ENCODE results near the gene SOX6. TPM values are rescaled to one million over a fixed set of nuclear protein-coding genes. Genes with fewer than 3 reads are reported as not detected.
"Not testable (repeated sequence)": the region's sequence is repeated elsewhere in the genome, so short reads cannot be mapped to it uniquely, and the experiment has no call there.

Gene SOX6
- total and polyA plus RNA-seq, 2 donors (not counting 1 experiment from before 2014, with no cell fraction given), result 3.0 to 5.1 TPM

- no peaks in the 10 kb centered on the region for H4K20me1 ChIP-seq (ENCODE audit: control insufficient read depth, extremely low read depth, insufficient read depth, low read length)
Measured at GRCh38 chr11:15927196-15927863, 429.0 kb downstream of the SOX6 start.

GRCh38 chr11:15926071-15926470 lies 430.3 kb downstream of the SOX6 start:
- Histone ChIP-seq H3K36me3 (ENCODE audit: control insufficient read depth, insufficient read depth, low read length) (no peaks in the 10 kb centered on the region), H3K27ac (ENCODE audit: insufficient read depth, low read length) (no peak overlapping the region), H3K9ac (ENCODE audit: insufficient read depth, low read length) (no peak overlapping the region), H4K20me1 (ENCODE audit: control insufficient read depth, extremely low read depth, insufficient read depth, low read length) (no peaks in the 10 kb centered on the region), H3K27me3 (ENCODE audit: control insufficient read depth, insufficient read depth, low read length) (no peaks in the 10 kb centered on the region), H3K79me2 (ENCODE audit: control insufficient read depth, insufficient read depth, low read length) (no peaks in the 10 kb centered on the region), H3K4me2 (ENCODE audit: extremely low read depth, insufficient read depth, low read length) (no peak overlapping the region), H2AFZ (ENCODE audit: low read length) (no peak overlapping the region), H3K4me1 (ENCODE audit: control insufficient read depth, extremely low read depth, insufficient read depth, low read length) (no peaks in the 10 kb centered on the region), H3K4me3 (replicated peaks in 1 of 4; ENCODE audit: control extremely low read depth in 1 of 4, insufficient read depth in 1 of 4, low read depth in 3 of 4, low read length in 4 of 4) (no peak overlapping the region), H3K9me3 (ENCODE audit: control insufficient read depth, insufficient read depth, low read depth, low read length) (no peaks in the 10 kb centered on the region)
- no peak for DNase-seq (ENCODE audit: low read depth in 2 of 2)
- TF ChIP-seq CTCF (conservative IDR thresholded peaks at IDR 0.05 in 1 of 2, IDR thresholded peaks at IDR 0.05 in 1 of 2; ENCODE audit: low read depth in 1 of 2, low read length in 2 of 2) (no peak), EZH2 (IDR thresholded peaks at IDR 0.05; ENCODE audit: low read length, missing control alignments) (no peak)

More at GRCh38 chr11:15927196-15927863, 429.0 kb downstream of the SOX6 start:
- no peak for DNase-seq (ENCODE audit: low read depth in 2 of 2)
- no peaks in the 10 kb centered on the region for H3K79me2 ChIP-seq (ENCODE audit: control insufficient read depth, insufficient read depth, low read length)
- H3K27ac ChIP-seq (ENCODE audit: insufficient read depth, low read length), result no peak overlapping the region
- H3K27me3 ChIP-seq (ENCODE audit: control insufficient read depth, insufficient read depth, low read length), result no peaks in the 10 kb centered on the region
- no peaks in the 10 kb centered on the region for H3K9me3 ChIP-seq (ENCODE audit: control insufficient read depth, insufficient read depth, low read depth, low read length)
- no peaks in the 10 kb centered on the region for H3K4me1 ChIP-seq (ENCODE audit: control insufficient read depth, extremely low read depth, insufficient read depth, low read length)
- H2AFZ ChIP-seq (ENCODE audit: low read length), result no peak overlapping the region
- TF ChIP-seq EZH2 (IDR thresholded peaks at IDR 0.05; ENCODE audit: low read length, missing control alignments) (no peak), CTCF (conservative IDR thresholded peaks at IDR 0.05 in 1 of 2, IDR thresholded peaks at IDR 0.05 in 1 of 2; ENCODE audit: low read depth in 1 of 2, low read length in 2 of 2) (no peak)
- no peak overlapping the region for H3K4me2 ChIP-seq (ENCODE audit: extremely low read depth, insufficient read depth, low read length)
- H3K36me3 ChIP-seq (ENCODE audit: control insufficient read depth, insufficient read depth, low read length), result no peaks in the 10 kb centered on the region
- H3K4me3 ChIP-seq (replicated peaks in 1 of 4; ENCODE audit: control extremely low read depth in 1 of 4, insufficient read depth in 1 of 4, low read depth in 3 of 4, low read length in 4 of 4), result no peak overlapping the region
- no peak overlapping the region for H3K9ac ChIP-seq (ENCODE audit: insufficient read depth, low read length)

GRCh38 chr11:15923183-15923582 lies 433.2 kb downstream of the SOX6 start:
- Histone ChIP-seq H3K9me3 (ENCODE audit: control insufficient read depth, insufficient read depth, low read depth, low read length) (no peaks in the 10 kb centered on the region), H3K9ac (ENCODE audit: insufficient read depth, low read length) (no peak overlapping the region), H3K27me3 (ENCODE audit: control insufficient read depth, insufficient read depth, low read length) (no peaks in the 10 kb centered on the region), H3K4me3 (replicated peaks in 1 of 4; ENCODE audit: control extremely low read depth in 1 of 4, insufficient read depth in 1 of 4, low read depth in 3 of 4, low read length in 4 of 4) (no peak overlapping the region), H3K36me3 (ENCODE audit: control insufficient read depth, insufficient read depth, low read length) (no peaks in the 10 kb centered on the region), H3K27ac (ENCODE audit: insufficient read depth, low read length) (no peak overlapping the region), H3K4me2 (ENCODE audit: extremely low read depth, insufficient read depth, low read length) (no peak overlapping the region), H4K20me1 (ENCODE audit: control insufficient read depth, extremely low read depth, insufficient read depth, low read length) (no peaks in the 10 kb centered on the region), H3K4me1 (ENCODE audit: control insufficient read depth, extremely low read depth, insufficient read depth, low read length) (no peaks in the 10 kb centered on the region), H3K79me2 (ENCODE audit: control insufficient read depth, insufficient read depth, low read length) (no peaks in the 10 kb centered on the region), H2AFZ (ENCODE audit: low read length) (no peak overlapping the region)
- DNase-seq (ENCODE audit: low read depth in 2 of 2), result no peak
- no peak for TF ChIP-seq EZH2 (IDR thresholded peaks at IDR 0.05; ENCODE audit: low read length, missing control alignments)

GRCh38 chr11:15922745-15923144 lies 433.6 kb downstream of the SOX6 start:
- not testable (repeated sequence) for H3K36me3 ChIP-seq (ENCODE audit: control insufficient read depth, insufficient read depth, low read length); H3K79me2 ChIP-seq (ENCODE audit: control insufficient read depth, insufficient read depth, low read length); H2AFZ ChIP-seq (ENCODE audit: low read length); H3K9ac ChIP-seq (ENCODE audit: insufficient read depth, low read length); H3K27ac ChIP-seq (ENCODE audit: insufficient read depth, low read length); H3K4me2 ChIP-seq (ENCODE audit: extremely low read depth, insufficient read depth, low read length); H3K27me3 ChIP-seq (ENCODE audit: control insufficient read depth, insufficient read depth, low read length); H4K20me1 ChIP-seq (ENCODE audit: control insufficient read depth, extremely low read depth, insufficient read depth, low read length); DNase-seq (ENCODE audit: low read depth in 2 of 2); H3K9me3 ChIP-seq (ENCODE audit: control insufficient read depth, insufficient read depth, low read depth, low read length); H3K4me1 ChIP-seq (ENCODE audit: control insufficient read depth, extremely low read depth, insufficient read depth, low read length); H3K4me3 ChIP-seq (replicated peaks in 1 of 4; ENCODE audit: control extremely low read depth in 1 of 4, insufficient read depth in 1 of 4, low read depth in 3 of 4, low read length in 4 of 4)

Data from fibroblast of lung (primary cell).